Anterior cingulate cortex (tissue), 58 donors: ENCODE results near the gene HMGA1.

Experiments
- DNase-seq, 58 donors: peaks; one replicate each; lab custom pipeline; 2025; lab: John Stamatoyannopoulos, UW

Gene HMGA1, protein sequence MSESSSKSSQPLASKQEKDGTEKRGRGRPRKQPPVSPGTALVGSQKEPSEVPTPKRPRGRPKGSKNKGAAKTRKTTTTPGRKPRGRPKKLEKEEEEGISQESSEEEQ

DNA sequence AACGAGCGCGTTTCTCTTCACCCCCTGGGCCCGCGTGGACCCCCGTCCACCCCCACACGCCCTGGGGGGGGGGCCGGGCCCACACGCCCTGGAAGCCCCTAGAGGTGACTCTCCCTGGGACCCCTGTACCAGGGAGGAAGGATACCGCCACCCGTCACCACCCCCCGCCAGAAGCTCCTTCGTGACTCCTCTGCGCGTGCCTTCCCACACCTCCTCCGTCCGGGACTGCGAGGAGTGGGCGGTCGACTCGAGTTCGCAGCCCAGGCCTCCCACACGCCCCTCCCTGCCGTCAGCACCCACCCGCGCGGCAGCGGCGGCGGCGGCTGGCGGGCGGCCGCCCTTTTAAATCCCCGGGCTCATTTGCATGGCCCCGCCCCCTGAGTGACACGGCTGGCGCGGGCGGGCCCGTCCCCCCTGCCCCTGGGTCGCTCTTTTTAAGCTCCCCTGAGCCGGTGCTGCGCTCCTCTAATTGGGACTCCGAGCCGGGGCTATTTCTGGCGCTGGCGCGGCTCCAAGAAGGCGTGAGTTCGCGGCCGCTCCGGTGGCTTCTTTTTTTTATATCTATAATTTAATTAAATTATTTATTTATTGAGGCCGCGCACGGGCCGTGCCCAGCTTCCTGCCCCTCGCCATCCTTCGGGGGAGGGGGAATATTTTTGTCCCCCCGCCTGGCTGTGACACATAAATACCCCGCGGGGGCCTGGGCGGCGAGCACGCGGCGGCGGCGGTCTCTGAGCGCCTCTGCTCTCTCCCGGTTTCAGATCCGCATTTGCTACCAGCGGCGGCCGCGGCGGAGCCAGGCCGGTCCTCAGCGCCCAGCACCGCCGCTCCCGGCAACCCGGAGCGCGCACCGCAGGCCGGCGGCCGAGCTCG lies at the start of gene HMGA1:
TSS of gene HMGA1 (plus strand) at position 431 of the 873 bp plus-strand sequence. CDS start 3,908 bp downstream, outside the sequence.
- peak in 54 of 58 donors; percentile 38 to 93 (median 74) for DNase-seq

DNA sequence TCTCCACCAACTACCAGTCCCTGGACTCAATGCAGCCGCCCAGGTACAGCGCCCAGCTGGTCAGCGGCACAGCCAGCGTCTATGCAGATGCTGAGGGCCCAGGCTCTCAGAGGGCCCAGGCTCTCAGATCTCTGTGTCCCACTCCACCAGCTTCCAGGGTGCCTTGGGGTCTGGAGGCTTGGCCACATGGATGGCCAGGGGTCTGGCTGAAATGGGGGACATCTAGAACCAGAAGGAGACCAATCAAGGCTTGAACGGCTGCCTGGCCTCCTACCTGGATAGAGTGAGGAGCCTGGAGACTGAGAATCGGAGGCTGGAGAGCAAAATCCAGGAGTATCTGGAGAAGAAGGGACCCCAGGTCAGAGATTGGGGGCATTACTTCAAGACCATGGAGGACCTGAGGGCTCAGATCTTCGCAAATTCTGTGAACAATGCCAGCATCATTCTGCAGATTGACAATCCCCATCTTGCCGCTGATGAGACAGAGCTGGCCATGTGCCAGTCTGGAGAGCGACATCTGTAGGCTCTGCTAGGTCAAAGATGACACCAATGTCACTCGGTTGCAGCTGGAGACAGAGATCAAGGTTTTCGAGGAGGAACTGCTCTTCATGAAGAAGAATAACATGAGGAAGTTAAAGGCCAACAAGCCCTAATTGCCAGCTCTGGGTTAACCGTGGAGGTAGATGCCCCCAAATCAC lies 46.7 kb upstream of the HMGA1 start:
- peak in 14 of 58 donors; percentile 2 to 70 (median 11) for DNase-seq

DNA sequence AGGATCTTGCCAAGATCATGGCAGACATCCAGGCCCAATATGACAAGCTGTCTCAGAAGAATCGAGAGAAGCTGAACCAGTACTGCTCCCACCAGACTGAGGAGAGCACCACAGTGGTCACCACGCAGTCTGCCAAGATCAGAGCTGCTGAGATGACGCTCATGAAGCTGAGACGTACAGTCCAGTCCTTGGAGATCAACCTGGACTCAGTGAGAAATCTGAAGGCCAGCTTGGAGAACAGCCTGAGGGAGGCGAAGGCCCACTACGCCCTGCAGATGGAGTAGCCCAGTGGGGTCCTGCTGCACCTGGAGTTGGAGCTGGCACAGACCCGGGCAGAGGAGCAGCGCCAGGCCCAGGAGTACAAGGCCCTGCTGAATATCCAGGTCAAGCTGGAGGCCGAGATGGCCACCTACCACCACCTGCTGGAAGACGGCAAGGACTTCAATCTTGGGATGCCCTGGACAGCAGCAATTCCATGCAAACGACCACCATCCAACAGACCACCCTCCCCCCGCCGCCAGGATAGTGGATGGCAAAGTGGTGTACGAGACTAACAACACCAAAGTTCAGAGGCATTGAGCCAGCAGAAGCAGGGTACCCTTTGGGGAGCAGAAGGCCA lies 46.1 kb upstream of the HMGA1 start:
- no peak for DNase-seq

DNA sequence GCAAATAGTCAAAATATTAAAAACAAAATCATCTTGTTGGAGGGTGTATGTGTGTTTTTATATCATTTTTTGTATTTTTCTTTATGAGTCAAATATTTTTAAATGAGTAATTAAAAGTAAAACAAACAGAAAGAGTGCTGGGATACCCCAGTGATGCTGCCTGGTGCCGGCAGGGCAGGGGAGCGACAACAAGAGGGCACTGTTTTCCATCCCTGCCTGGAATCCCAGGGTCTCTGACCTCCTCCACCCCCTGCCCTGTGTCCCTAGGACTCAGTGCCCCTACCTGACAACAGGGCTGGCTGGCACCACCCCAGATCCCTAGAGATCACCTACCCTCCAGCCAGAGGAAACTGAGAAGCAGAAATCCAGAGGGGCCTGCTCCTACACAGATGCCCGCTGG lies 41.9 kb upstream of the HMGA1 start:
- DNase-seq, result no peak

DNA sequence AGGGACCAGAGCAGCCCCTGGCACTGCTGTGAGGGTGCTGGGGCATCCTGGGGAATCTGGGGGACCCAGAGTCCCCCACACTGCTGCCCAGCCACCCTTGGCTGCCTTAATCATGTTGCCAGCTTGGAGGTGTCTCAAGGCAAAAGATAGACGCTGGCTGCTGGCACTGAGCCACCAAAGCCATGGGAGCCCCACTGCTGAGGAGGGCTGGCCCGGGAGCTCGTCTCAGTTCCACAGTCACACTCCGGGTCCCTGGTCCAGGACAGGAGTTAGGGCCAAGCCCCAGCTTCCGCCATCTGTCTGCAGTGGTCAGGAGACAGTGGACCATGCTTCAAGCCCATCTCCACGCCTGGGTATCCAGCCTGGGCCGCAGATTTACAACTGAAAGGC lies 41.0 kb upstream of the HMGA1 start:
- no peak for DNase-seq

DNA sequence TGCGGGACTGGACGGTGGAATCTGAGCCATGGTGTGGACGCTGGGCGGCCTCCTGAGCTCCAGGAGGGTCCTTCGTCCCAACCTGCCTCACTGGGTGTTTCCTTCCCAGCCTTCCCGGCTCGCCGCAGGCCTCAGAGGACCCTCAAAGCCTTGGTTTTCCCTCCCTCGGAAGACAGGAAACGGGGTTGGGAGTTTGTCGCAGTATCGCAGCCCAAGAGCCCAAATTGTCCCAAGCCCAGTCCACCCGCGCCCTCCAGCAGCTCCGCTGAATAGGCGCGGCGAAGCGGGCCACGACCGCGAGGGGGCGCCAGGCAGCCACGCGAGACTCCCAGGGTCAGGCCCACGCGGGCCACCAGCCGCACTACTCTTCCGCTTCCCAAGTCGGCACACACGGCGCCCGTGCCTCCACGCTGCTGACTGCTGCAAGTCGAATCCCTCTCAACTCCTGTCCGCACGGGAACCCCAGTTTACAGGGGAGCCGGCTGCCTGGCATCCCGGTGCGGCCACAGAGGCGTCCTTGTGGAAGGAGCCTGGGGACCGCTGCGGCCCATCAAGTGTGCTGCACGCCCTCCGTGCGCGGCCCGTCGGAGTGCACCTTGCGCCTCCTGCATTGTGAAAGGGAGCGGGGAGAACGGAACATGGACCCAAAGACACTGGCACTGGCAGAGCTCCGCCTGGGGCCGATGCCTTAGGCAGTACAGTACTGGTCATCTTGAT lies 40.4 kb upstream of the HMGA1 start:
- DNase-seq, result peak in 56 of 58 donors; percentile 10 to 88 (median 69)

DNA sequence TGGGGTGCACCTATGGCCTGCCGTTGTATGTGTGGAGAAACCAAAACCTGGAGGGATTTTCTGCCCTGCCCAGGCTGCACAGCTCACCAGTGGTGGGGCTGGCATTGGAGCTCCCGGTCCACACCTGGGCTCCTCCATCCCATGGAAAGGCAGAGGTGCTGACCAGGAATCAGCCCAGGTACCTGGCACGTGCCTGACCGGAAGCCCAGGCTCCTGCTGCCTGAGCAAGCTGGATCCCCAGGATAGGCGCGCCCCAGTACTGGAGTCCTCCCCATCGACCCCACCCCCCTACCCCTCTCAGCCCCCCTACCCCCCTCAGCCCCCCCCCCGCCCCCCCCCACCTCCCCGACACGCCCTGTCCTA lies 39.9 kb upstream of the HMGA1 start:
- no peak for DNase-seq

DNA sequence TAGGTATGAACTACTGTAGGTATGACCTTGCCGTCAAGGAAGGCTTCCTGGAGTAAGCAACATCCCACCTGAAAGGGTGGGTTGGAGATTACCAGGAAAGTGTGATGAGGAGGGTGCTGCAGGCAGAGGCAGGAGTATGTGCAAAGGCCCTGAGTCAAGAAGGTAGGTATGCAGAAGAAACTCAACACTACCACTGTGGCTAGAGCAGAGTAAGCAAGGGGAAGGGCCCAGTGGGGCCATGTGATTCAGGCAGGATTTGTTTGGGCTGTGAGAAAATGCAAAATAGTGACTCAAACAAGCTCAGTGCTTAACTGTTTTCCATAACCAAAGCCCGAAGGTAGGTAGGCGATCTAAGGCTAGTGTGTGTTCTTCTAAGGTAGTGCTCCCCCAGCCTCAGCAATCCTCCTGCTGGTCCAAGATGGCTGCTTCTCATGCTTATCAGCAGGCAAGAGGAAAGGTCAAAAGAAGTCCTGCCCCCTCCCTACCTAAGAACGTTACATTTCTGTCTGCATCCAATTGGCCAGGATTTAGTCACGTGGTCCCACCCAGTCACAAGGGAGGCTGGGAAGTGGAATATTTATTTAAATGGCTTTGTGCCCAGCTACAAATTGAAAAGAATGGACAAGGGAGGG lies 36.2 kb upstream of the HMGA1 start:
- DNase-seq, result no peak

DNA sequence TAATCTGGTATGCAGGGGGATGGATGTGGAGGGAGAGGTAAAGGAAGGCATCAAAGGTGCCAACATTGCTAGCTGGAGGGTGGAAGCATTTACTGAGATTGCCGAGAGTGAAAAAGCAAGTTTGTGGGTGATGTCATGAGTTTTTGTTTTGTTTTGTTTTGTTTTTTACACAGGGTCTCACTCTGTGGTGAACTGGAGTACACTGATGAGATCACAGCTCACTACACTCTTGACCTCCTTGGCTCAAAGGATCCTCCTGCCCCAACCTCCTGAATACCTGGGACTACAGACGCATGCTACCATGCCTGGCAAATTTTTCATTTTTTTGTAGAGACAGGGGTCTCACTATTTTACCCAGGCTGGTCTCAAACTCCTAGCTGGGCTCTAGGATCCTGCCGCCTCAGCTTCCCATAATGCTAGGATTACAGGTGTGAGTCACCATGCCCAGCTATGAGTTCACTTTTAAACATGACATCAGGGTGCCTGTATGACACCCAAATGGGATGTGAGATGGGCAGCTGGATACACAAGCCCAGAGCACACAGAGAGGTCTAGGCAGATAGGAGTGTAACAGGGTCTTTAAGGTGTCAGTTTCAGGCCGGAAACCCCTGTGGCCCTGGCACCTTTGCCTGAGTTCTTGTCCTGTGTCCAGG lies 35.1 kb upstream of the HMGA1 start:
- DNase-seq, result no peak

DNA sequence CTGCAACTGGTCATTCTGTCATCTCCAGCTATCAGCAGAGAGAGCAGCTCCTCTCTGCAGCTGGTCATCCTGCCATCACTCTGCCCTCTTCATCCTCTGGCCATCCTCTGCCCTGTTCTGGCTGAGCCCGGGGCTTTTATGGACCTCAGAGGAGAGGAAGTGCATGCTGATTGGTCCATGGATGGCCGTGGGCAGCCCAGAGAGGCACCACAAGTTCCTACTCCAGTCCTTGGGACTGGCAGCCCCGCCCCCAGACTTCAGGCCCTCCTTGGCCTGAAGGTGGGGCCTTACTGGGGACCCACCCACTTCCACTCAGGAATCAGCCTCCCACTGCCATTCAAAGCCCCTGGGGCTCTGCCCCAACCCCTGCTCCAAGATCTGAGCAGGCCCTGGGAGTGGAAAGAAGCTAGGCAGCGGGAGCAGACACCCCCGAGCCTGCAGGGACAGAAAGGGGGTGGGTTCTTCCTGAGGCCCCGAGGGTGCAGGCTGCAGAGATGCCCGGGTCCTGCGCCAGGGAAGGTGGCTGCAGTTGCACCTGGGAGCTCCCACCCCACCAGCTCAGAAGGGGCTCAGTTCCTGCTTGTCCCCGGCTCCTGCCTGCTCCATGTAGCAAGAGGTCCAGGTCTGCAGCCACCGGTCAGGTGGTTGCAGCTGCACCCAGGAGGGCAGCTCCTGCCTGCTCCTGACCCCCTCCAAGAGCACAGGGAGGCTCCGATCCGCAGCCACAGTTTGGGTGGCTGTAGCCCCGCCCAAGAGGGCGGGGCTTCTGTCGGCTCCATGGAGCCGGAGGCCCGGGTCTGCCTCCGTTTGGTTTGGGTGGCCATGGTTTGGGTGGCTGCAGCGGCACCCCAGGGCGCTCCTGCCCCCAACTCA lies 34.1 kb upstream of the HMGA1 start:
- no peak for DNase-seq

DNA sequence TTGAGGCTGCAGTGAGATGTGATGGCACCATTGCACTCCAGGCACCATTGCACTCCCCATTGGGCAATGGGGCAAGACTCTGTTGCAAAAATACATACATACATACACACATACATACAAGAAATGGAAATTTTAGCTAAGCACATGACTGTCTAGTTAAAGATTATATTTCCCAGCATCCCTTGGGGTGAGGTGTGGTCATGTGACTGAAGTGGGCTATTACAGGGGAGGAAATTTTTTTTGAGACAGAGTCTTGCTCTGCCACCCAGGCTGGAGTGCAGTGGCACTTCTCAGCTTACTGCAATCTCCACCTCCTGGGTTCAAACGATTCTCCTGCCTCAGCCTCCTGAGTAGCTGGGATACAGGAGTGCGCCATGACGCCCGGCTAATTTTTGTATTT lies 32.0 kb upstream of the HMGA1 start:
- no peak for DNase-seq

DNA sequence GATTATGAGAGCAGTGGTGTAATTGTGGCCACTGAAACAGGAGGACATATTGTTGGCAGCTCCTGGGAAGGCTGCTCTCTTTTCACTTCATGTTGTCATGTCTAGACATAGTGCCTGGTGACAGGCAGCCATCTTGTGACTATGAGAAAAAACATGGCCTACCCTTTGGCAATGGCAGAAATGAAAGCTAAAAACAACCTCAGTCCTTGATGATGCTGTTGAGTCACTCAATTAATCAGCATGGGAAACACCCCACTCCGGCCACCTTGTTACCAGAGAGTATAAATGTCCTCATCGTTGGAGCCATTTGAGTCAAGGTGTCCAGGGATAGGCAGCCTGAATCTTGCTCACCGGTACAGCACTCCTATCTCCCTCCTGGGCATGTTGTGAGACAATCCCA lies 31.2 kb upstream of the HMGA1 start:
- no peak for DNase-seq

DNA sequence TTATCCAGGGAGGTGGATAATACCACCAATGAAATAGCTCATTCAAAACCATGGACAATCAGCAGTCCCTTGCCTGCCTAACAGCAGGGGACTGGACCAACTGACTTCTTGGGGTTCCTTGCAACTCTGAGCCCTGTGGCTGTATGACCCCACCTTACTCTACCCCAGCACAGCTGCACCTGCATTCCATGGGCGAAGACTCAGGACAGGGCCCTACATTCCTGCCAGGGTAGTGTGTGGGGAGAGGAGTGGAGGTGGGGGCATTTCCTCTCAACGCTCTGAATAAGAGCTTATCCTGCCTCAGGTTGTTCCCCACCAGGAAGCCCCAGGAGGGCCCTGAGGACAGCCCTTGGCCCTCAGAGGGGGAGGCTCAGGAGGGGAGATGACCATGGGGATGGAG lies 30.8 kb upstream of the HMGA1 start:
- no peak for DNase-seq

DNA sequence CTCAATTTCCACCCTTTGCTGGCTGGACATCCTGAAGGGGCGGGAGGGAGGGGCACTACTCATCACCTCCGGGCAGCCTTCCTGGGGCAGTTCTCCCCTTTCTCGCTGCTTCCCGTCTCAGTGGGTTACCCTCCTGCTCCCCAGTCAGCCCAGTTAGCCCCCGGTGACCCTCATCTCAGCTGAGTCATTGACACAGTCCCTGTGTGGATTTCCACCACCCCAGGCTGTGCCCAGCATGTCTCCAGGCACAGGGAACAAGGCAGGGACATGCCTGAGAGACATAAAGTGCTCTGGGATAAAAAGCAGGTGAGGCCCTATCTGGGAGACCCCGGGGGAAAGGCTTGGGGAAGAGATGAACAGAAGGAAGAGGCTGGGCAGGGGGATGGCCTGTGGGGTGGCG lies 29.9 kb upstream of the HMGA1 start:
- no peak for DNase-seq

DNA sequence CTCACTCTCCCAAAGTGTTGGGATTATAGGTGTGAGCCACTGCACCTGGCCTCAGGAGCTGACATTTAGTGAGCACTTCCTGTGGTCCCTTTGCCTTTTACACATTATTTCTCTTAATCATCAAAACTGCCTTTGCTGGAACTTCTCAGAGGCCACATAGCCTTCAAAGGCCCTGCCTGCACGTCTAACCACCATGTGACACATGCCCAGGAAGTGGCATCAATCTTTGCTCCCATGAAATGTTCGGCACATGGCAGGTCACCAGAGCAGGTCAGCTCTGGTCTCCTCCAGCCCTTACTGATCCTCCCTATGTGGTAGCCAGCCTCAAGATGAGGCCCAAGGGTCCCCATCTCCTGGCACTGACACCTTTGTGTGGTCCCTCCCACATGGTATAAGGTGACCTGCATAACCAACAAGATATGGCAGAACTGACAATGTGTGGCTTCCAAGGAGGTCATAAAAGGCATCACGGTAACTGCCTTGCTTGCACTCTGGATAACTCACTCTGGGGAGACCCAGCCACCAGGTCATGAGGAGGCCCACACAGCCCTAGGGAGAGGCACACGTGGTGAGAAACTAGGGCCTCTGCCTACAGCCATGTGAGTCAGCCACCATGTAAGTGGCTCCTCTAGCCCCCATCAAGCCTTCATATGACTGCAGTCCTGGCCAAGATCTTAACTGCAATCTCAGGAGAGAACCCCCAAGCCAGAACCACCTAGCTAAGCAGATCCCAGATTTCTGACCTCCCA lies 28.8 kb upstream of the HMGA1 start:
- no peak for DNase-seq

DNA sequence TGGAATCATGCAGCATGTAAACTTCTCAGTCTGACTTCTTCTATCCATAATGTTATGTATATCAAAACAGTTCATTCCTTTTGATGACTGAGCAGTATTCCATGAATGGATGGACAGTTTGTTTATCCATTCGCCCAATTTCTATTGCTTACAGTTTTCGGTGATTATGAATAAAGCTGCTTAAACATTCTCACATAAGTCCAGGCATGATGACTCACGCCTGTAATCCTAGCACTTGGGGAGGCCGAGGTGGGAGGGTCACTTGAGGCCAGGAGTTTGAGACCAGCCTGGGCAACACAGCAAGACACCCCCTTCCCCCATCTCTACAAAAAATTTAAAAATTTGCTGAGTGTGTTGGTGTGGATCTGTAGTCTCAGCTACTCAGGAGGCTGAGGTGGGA lies 22.9 kb upstream of the HMGA1 start:
- DNase-seq, result no peak

DNA sequence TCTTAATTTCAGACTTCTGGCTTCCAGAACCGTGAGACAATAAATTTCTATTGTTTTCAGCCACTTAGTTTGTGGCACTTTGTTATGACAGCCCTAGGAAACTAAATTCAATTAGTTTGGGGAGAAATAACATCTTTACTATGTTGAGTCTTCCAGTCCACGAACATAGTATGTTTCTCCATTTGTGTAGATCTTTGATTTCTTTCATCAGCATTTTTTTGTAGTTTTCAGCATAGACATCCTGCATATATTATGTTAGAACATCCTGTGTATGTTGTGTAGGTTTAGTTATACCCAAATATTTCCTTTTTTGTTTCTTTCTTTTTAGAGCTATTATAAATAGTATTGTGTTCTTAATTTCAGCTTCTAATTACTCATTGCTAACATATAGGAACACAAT lies 18.0 kb upstream of the HMGA1 start:
- no peak for DNase-seq
